Heart right ventricle (tissue), 16 donors: ENCODE measurements around the gene ARID5B. TPM values are rescaled to one million over a fixed set of nuclear protein-coding genes. Genes with fewer than 3 reads are reported as not detected.

ENCODE experiments used
- ATAC-seq, 8 donors: fragments of 200-7000 bp; cut with Tn5 transposase; one replicate each; pipeline ENCODE4 v1.9.1; 2020; ENCODE audit warnings: mild to moderate bottlenecking in 8 of 8, moderate library complexity in 8 of 8, moderate number of reproducible peaks in 1 of 8
- DNase-seq, 2 donors: peaks; one replicate each; pipeline ENCODE4 v3.0.0-alpha.2; 2020
- H3K27ac ChIP-seq, 10 donors: fragments of 200-600 bp; sonication (generic) in 2 of 10; one replicate each; pipeline versions ENCODE4 v1.5.0 to v1.8.0; 2020 to 2022; ENCODE audit warnings: mild to moderate bottlenecking in 3 of 10
- H3K27me3 ChIP-seq, 7 donors: fragments of 200-600 bp; one replicate each; pipeline ENCODE4 v1.8.0; 2021 to 2022; ENCODE audit warnings: mild to moderate bottlenecking in 2 of 7
- H3K36me3 ChIP-seq, 9 donors: fragments of 200-600 bp; sonication (generic) in 1 of 9; one replicate each; pipeline versions ENCODE4 v1.5.0 to v1.8.0; 2020 to 2022; ENCODE audit warnings: mild to moderate bottlenecking in 2 of 9
- H3K4me1 ChIP-seq, 9 donors: fragments of 200-600 bp; sonication (generic) in 1 of 9; one replicate each; pipeline versions ENCODE4 v1.5.0 to v1.8.0; 2020 to 2022; ENCODE audit warnings: mild to moderate bottlenecking in 4 of 9
- H3K4me3 ChIP-seq, 10 donors: fragments of 200-600 bp; sonication (generic) in 2 of 10; one replicate each; pipeline versions ENCODE4 v1.5.0 to v1.8.0; 2020 to 2022; ENCODE audit warnings: mild to moderate bottlenecking in 7 of 10, moderate library complexity in 2 of 10
- H3K9me3 ChIP-seq, 11 donors: fragments of 200-600 bp in 10 of 11; sonication (generic) in 2 of 11; one replicate each; pipeline versions ENCODE4 v1.5.0 to v1.8.0; 2013 to 2022; ENCODE audit warnings: mild to moderate bottlenecking in 2 of 11, control low read depth in 1 of 11, moderate library complexity in 1 of 11
- CTCF ChIP-seq, 9 donors: fragments of 200-600 bp; sonication (generic) in 2 of 9; IDR thresholded peaks; one replicate each; pipeline versions ENCODE4 v1.5.0 to v1.8.0; 2021 to 2022; ENCODE audit warnings: antibody characterized with exemption in 9 of 9, mild to moderate bottlenecking in 5 of 9, moderate library complexity in 1 of 9
- WGBS, 2 donors: extraction: QIAGEN DNeasy Blood & Tissue Kit; methylation state at CpG; one replicate each; pipeline ENCODE4 v1.1.7; 2013; ENCODE audit warnings: inconsistent platforms in 1 of 2; 5-methylcytosine and 5-hydroxymethylcytosine counted together
- intact Hi-C, 10 donors: fragments of 100-400 bp; cut with DNase I; formaldehyde crosslinking; loops; one replicate each; pipeline versions ENCODE4 v1.11.1 to v1.14.2; 2022
- polyA plus RNA-seq, 2 donors: library from polyadenylated mRNA; stranded (reverse); fragments of 200-250 nt; gene quantifications; one replicate each; pipeline ENCODE4 v1.2.3, GENCODE V29; 2013
- total RNA-seq, 10 donors: library from RNA; stranded (reverse); fragmentation: NEBNext Ultra II Directional in 3 of 10; extraction: Animal tissue kit (Norgen Biotek cat#: 25700) in 3 of 10; gene quantifications; one replicate each; pipeline versions ENCODE4 v1.2.1 to v1.2.4, GENCODE V29; 2021 to 2023
- donor health status: Arrhythmogenic right ventricular cardiomyopathy.
- donor health status: ischemic (EF 13 %, LVEDD 7.1; RV severe dilation, severe dysfunction).
- donor health status: healthy with polysubstance abuse.
- donor health status: DM: no; HTN: yes; CAD: no.
- donor health status: DM: no; HTN: no; CAD: no.
- donor health status: ischemic (EF 25% LVEDD 6.9; RV normal size, moderate dysfunction).
- donor health status: ischemic (EF 25% LVEDD 5.7; RV mildly dilated, moderate dysfunction).
- donor health status: healthy.
- donor health status: DM: yes; HTN: yes; CAD: no.
- donor health status: Ischemic cardiomyopathy.
- donor health status: ischemic (EF 35%, LVEDD 5.7; RV mildly dilated, moderate dysfunction).
- donor health status: nonischemic (EF 11% LVEDD 7.7; RV severe dilation, severe dysfunction).
- donor health status: DM: yes; HTN: yes; CAD: no.
- donor health status: PGD.
- donor health status: ischemic (EF 29% LVEDD 5.4; RV normal size, mild dysfunction).
- donor health status: nonischemic (EF 23%, LVEDD 6.1; RV moderate dilation, normal function).

The ARID5B gene
- total and polyA plus RNA-seq, 12 donors, result 5.3 to 108 (median 25.5) TPM

- ATAC-seq (no peak), DNase-seq (no peak)
- no peak overlapping the region for H3K27ac ChIP-seq
- peaks cover 0 to 5% (median 0%) of the 10 kb centered on the region in 9 donors for H3K4me1 ChIP-seq
- no peaks in the 10 kb centered on the region for H3K9me3 ChIP-seq
- no peak overlapping the region for H3K4me3 ChIP-seq
- no peaks in the 10 kb centered on the region for H3K36me3 ChIP-seq
- intact Hi-C loops, result loop anchor here in 5 of 10 donors (5.0 to 10.0 kb wide), 4 partner anchors 134 to 356 kb away; no protein-coding TSS in a partner anchor
- H3K27me3 ChIP-seq, result no peaks in the 10 kb centered on the region
- no peak for TF ChIP-seq CTCF (IDR thresholded peaks at IDR 0.05)
- WGBS, 2 donors, result 92 to 94% methylated on average over 5 of the region's 5 CpGs
Observed at GRCh38 chr10:61890881-61891409, 10.6 kb upstream of the ARID5B start.

GRCh38 chr10:61891906-61892585 is 9.5 kb upstream of the ARID5B start:
- Histone ChIP-seq H3K27me3 (no peaks in the 10 kb centered on the region), H3K36me3 (no peaks in the 10 kb centered on the region), H3K9me3 (no peaks in the 10 kb centered on the region), H3K27ac (no peak overlapping the region), H3K4me3 (no peak overlapping the region), H3K4me1 (peaks cover 0 to 10% (median under 1%) of the 10 kb centered on the region in 9 donors)
- 48 to 49% methylated on average over 5 of the region's 5 CpGs for WGBS, 2 donors
- intact Hi-C loops, result loop anchor here in 5 of 10 donors (5.0 to 10.0 kb wide), 4 partner anchors 133 to 355 kb away; no protein-coding TSS in a partner anchor
- no peak for TF ChIP-seq CTCF (IDR thresholded peaks at IDR 0.05)
- DNase-seq, result no peak
- peak in 1 of 8 donors; percentile 75 for ATAC-seq

GRCh38 chr10:61892961-61893360 is 8.5 kb upstream of the ARID5B start:
- ATAC-seq (no peak), DNase-seq (no peak)
- WGBS, 2 donors, result 92 to 95% methylated on average over 4 of the region's 4 CpGs
- no peaks in the 10 kb centered on the region for H3K36me3 ChIP-seq
- H3K9me3 ChIP-seq, result no peaks in the 10 kb centered on the region
- no peak overlapping the region for H3K27ac ChIP-seq
- peaks cover 0 to 17% (median 5%) of the 10 kb centered on the region in 9 donors for H3K4me1 ChIP-seq
- intact Hi-C loops, result loop anchor here in 5 of 10 donors (5.0 to 10.0 kb wide), 4 partner anchors 132 to 354 kb away; no protein-coding TSS in a partner anchor
- H3K4me3 ChIP-seq, result no peak overlapping the region
- no peak for TF ChIP-seq CTCF (IDR thresholded peaks at IDR 0.05)
- H3K27me3 ChIP-seq, result no peaks in the 10 kb centered on the region

- H3K4me3 ChIP-seq, result no peak overlapping the region
- H3K9me3 ChIP-seq, result no peaks in the 10 kb centered on the region
- TF ChIP-seq CTCF (IDR thresholded peaks at IDR 0.05), result no peak
- DNase-seq (no peak), ATAC-seq (no peak)
- H3K36me3 ChIP-seq, result no peaks in the 10 kb centered on the region
- peaks cover 0 to 28% (median 9%) of the 10 kb centered on the region in 9 donors for H3K4me1 ChIP-seq
- H3K27ac ChIP-seq, result no peak overlapping the region
- H3K27me3 ChIP-seq, result no peaks in the 10 kb centered on the region
- 61 to 72% methylated on average over 4 of the region's 4 CpGs for WGBS, 2 donors
- intact Hi-C loops, result loop anchor here in 5 of 10 donors (5.0 to 10.0 kb wide), 4 partner anchors 131 to 353 kb away; no protein-coding TSS in a partner anchor
Observed at GRCh38 chr10:61894133-61894532, 7.4 kb upstream of the ARID5B start.
